H9 (cell line): ENCODE data around the gene NEDD4. TPM values are rescaled to one million over a fixed set of nuclear protein-coding genes. Genes with fewer than 3 reads are reported as not detected.

Experiments used
- DNase-seq: peaks from one replicate; pipeline ENCODE4 v3.0.0-alpha.2; 2017
- H2AFZ ChIP-seq: one replicate; pipeline ENCODE4 v1.6.1; 2013; ENCODE audit warnings: mild to moderate bottlenecking, low read length, control low read depth, moderate library complexity
- H2AK5ac ChIP-seq: 2 replicates; pipeline ENCODE4 v1.6.1; 2013; ENCODE audit warnings: low read length, control low read depth, mixed read lengths; ENCODE audit not compliant: insufficient read length
- H2BK120ac ChIP-seq: one replicate; pipeline ENCODE4 v1.6.1; 2013; ENCODE audit warnings: low read depth, mild to moderate bottlenecking, low read length, control low read depth, inconsistent platforms; ENCODE audit not compliant: poor library complexity, severe bottlenecking
- H2BK12ac ChIP-seq: 2 replicates; pipeline ENCODE4 v1.6.1; 2013; ENCODE audit warnings: low read length, control low read depth, mixed read lengths, low read depth; ENCODE audit not compliant: insufficient read length
- H2BK15ac ChIP-seq: 2 replicates; pipeline ENCODE4 v1.6.1; 2013; ENCODE audit warnings: low read depth, low read length, control low read depth
- H2BK20ac ChIP-seq: one replicate; pipeline ENCODE4 v1.6.1; 2013; ENCODE audit warnings: low read depth, mild to moderate bottlenecking, low read length, control low read depth, inconsistent platforms; ENCODE audit not compliant: poor library complexity, severe bottlenecking
- H2BK5ac ChIP-seq: 2 replicates; pipeline ENCODE4 v1.6.1; 2013; ENCODE audit warnings: low read length, control low read depth, mixed read lengths; ENCODE audit not compliant: insufficient read length
- H3K14ac ChIP-seq: 2 replicates; pipeline ENCODE4 v1.6.1; 2013; ENCODE audit warnings: low read length, control low read depth; ENCODE audit not compliant: insufficient read depth
- H3K18ac ChIP-seq: 2 replicates; pipeline ENCODE4 v1.6.1; 2013; ENCODE audit warnings: low read depth, mild to moderate bottlenecking, mixed read lengths, low read length, control low read depth; ENCODE audit not compliant: insufficient read length
- H3K23ac ChIP-seq: 2 replicates; pipeline ENCODE4 v1.6.1; 2013; ENCODE audit warnings: low read length, control low read depth, mixed read lengths, low read depth; ENCODE audit not compliant: insufficient read length
- H3K23me2 ChIP-seq: 2 replicates; pipeline ENCODE4 v1.6.1; 2013; ENCODE audit warnings: low read depth, mild to moderate bottlenecking, mixed read lengths, low read length, control low read depth; ENCODE audit not compliant: insufficient read length, poor library complexity, severe bottlenecking
- H3K27ac ChIP-seq: 2 replicates; pipeline ENCODE4 v1.5.1; 2013; ENCODE audit warnings: low read length, control low read depth, mixed read lengths, low read depth; ENCODE audit not compliant: insufficient read length
- H3K27me3 ChIP-seq: 2 replicates; pipeline ENCODE4 v1.6.1; 2013; ENCODE audit warnings: low read length, control low read depth, inconsistent platforms; ENCODE audit not compliant: insufficient read depth
- H3K4ac ChIP-seq: 2 replicates; pipeline ENCODE4 v1.6.1; 2013; ENCODE audit warnings: low read depth, mild to moderate bottlenecking, control low read depth, inconsistent platforms, low read length, moderate library complexity
- H3K4me1 ChIP-seq: 2 replicates; pipeline ENCODE4 v1.6.1; 2013; ENCODE audit warnings: low read length, control low read depth, inconsistent platforms; ENCODE audit not compliant: insufficient read depth
- H3K4me2 ChIP-seq: 2 replicates; pipeline ENCODE4 v1.6.1; 2013; ENCODE audit warnings: low read length, control low read depth, mixed read lengths; ENCODE audit not compliant: insufficient read length, insufficient read depth
- H3K56ac ChIP-seq: 2 replicates; pipeline ENCODE4 v1.6.1; 2013; ENCODE audit warnings: low read depth, mild to moderate bottlenecking, mixed read lengths, low read length, control low read depth; ENCODE audit not compliant: insufficient read length
- H3K79me1 ChIP-seq: 2 replicates; pipeline ENCODE4 v1.6.1; 2013; ENCODE audit warnings: low read depth, mild to moderate bottlenecking, moderate library complexity, low read length, control low read depth, inconsistent platforms; ENCODE audit not compliant: insufficient read depth, poor library complexity, severe bottlenecking
- H3K79me2 ChIP-seq: 2 replicates; pipeline ENCODE4 v1.6.1; 2013; ENCODE audit warnings: low read length, control low read depth, inconsistent platforms; ENCODE audit not compliant: insufficient read depth
- H3K9ac ChIP-seq: 2 replicates; pipeline ENCODE4 v1.6.1; 2013; ENCODE audit warnings: low read length, control low read depth, mixed read lengths; ENCODE audit not compliant: insufficient read length; ENCODE audit errors: extremely low read depth
- H3K9me3 ChIP-seq: one replicate; pipeline ENCODE4 v1.6.1; 2013; ENCODE audit warnings: low read depth, low read length, inconsistent platforms; ENCODE audit not compliant: control insufficient read depth
- H3T11ph ChIP-seq: one replicate; pipeline ENCODE4 v1.6.1; 2013; ENCODE audit warnings: mild to moderate bottlenecking, low read length, control low read depth, inconsistent platforms
- H4K20me1 ChIP-seq: one replicate; pipeline ENCODE4 v1.6.1; 2013; ENCODE audit not compliant: control insufficient read depth, insufficient read length, insufficient read depth
- H4K5ac ChIP-seq: 2 replicates; pipeline ENCODE4 v1.6.1; 2013; ENCODE audit warnings: low read depth, mild to moderate bottlenecking, mixed read lengths, low read length, control low read depth; ENCODE audit not compliant: insufficient read length
- H4K8ac ChIP-seq: replicated peaks from 2 replicates; pipeline ENCODE4 v1.6.1; 2013; ENCODE audit warnings: low read length, control low read depth, mixed read lengths, low read depth; ENCODE audit not compliant: insufficient read length
- H4K91ac ChIP-seq: 2 replicates; pipeline ENCODE4 v1.6.1; 2013; ENCODE audit warnings: low read depth, mild to moderate bottlenecking, moderate library complexity, mixed read lengths, low read length, control low read depth; ENCODE audit not compliant: insufficient read length
- H3K27ac Mint-ChIP-seq, 3 experiments: 2 replicates in 2 of 3; 3 replicates in 1 of 3; pipeline ENCODE4 v1.8.0; 2020 to 2021; ENCODE audit warnings: mixed read lengths in 3 of 3, mild to moderate bottlenecking in 1 of 3, moderate library complexity in 1 of 3
- H3K27me3 Mint-ChIP-seq: 2 replicates; pipeline ENCODE4 v1.8.0; 2021; ENCODE audit warnings: low read depth, mild to moderate bottlenecking, moderate library complexity, mixed read lengths
- H3K36me3 Mint-ChIP-seq, 3 experiments: 2 replicates in 2 of 3; 3 replicates in 1 of 3; pipeline ENCODE4 v1.8.0; 2020 to 2021; ENCODE audit warnings: low read depth in 3 of 3, mixed read lengths in 3 of 3; ENCODE audit not compliant: insufficient read depth in 1 of 3
- H3K4me1 Mint-ChIP-seq, 2 experiments: 2 replicates each; pipeline ENCODE4 v1.8.0; 2020; ENCODE audit warnings: mixed read lengths in 2 of 2
- H3K4me3 Mint-ChIP-seq, 2 experiments: 2 replicates in 1 of 2; 3 replicates in 1 of 2; pipeline ENCODE4 v1.8.0; 2020 to 2021; ENCODE audit warnings: mild to moderate bottlenecking in 2 of 2, mixed read lengths in 2 of 2, moderate library complexity in 1 of 2
- H3K9me3 Mint-ChIP-seq, 2 experiments: 2 replicates in 1 of 2; 3 replicates in 1 of 2; pipeline ENCODE4 v1.8.0; 2020; ENCODE audit warnings: mild to moderate bottlenecking in 2 of 2, mixed read lengths in 2 of 2, moderate library complexity in 1 of 2
- CTCF ChIP-seq: fragments of 200-600 bp; sonication (generic); conservative IDR thresholded peaks from 3 replicates; pipeline ENCODE4 v1.8.0; 2021; ENCODE audit warnings: antibody characterized with exemption, mild to moderate bottlenecking
- WGBS: extraction: QIAGEN DNeasy Blood & Tissue Kit; methylation state at CpG from one replicate; pipeline ENCODE4 v1.1.7; 2013; ENCODE audit warnings: missing lambda C conversion rate, low lambda C conversion rate, mixed read lengths; ENCODE audit not compliant: insufficient read length; ENCODE audit errors: extremely low coverage; 5-methylcytosine and 5-hydroxymethylcytosine counted together
- total RNA-seq: library from RNA; stranded (reverse); gene quantifications from 2 replicates; pipeline ENCODE4 v1.2.1, GENCODE V29; 2021

NEDD4 gene
- total RNA-seq, 1 experiment from 2014 or later = 9.6 TPM

- H3K4me2 ChIP-seq = peak overlapping the region; percentile 61
- peaks cover 12% of the 10 kb centered on the region for H3K27me3 Mint-ChIP-seq
- H3K18ac ChIP-seq = no peak overlapping the region
- H3K4ac ChIP-seq = no peak overlapping the region
- H3K56ac ChIP-seq = no peak overlapping the region
- H2BK12ac ChIP-seq = no peak overlapping the region
- no peaks in the 10 kb centered on the region; the same call in 1 of the 2 replicates for H3K27me3 ChIP-seq
- no peak overlapping the region for H3K14ac ChIP-seq
- TF ChIP-seq CTCF = no peak
- H3T11ph ChIP-seq = no peak overlapping the region
- H3K9me3 ChIP-seq = no peaks in the 10 kb centered on the region
- H3K23ac ChIP-seq = no peak overlapping the region
- H3K27ac Mint-ChIP-seq = peak overlapping the region in 2 of 3 experiments; percentile 47 to 91; a peak in 2 of 7 replicates
- H2BK20ac ChIP-seq = no peak overlapping the region
- no peak overlapping the region for H4K91ac ChIP-seq
- peaks cover 18 to 25% of the 10 kb centered on the region in 2 experiments for H3K4me1 Mint-ChIP-seq
- H3K9ac ChIP-seq = peak overlapping the region; percentile 20
- peaks cover 7% of the 10 kb centered on the region for H3K23me2 ChIP-seq
- peak; percentile 54 for DNase-seq
- H2AFZ ChIP-seq = peak overlapping the region; percentile 3
- no peak overlapping the region for H2AK5ac ChIP-seq
- peak overlapping the region; percentile 87 to 89 for H3K4me3 Mint-ChIP-seq
- H3K27ac ChIP-seq = no peak overlapping the region
- H2BK5ac ChIP-seq = no peak overlapping the region
- H4K8ac ChIP-seq = no peak overlapping the region
- no peak overlapping the region for H2BK15ac ChIP-seq
- no CpG with 5 or more reads among the region's 41 CpGs for WGBS
- no peaks in the 10 kb centered on the region for H3K79me1 ChIP-seq
- no peaks in the 10 kb centered on the region for H4K20me1 ChIP-seq
- no peaks in the 10 kb centered on the region; the same call in 1 of the 2 replicates for H3K4me1 ChIP-seq
- H3K36me3 Mint-ChIP-seq = peaks cover 0 to 1% (median 0%) of the 10 kb centered on the region in 3 experiments; a peak in 1 of 7 replicates
- H3K9me3 Mint-ChIP-seq = no peaks in the 10 kb centered on the region
- H2BK120ac ChIP-seq = no peak overlapping the region
- H4K5ac ChIP-seq = no peak overlapping the region
- H3K79me2 ChIP-seq = no peaks in the 10 kb centered on the region
Observed at GRCh38 chr15:55993804-55994560, 570 bp upstream of the NEDD4 start.
